ENCODE data around the gene POLD1.
"Not testable (repeated sequence)": the region's sequence is repeated elsewhere in the genome, so short reads cannot be mapped to it uniquely, and the experiment has no call there.

The POLD1 gene

GRCh38 chr19:50383852-50384684 lies at the start of gene POLD1:
POLD1 (plus strand) TSS chr19:50384347; CDS start chr19:50398852, 14,505 bp downstream.
- DNase-seq (ENCODE audit: low read depth), result peak; percentile 98

DNA sequence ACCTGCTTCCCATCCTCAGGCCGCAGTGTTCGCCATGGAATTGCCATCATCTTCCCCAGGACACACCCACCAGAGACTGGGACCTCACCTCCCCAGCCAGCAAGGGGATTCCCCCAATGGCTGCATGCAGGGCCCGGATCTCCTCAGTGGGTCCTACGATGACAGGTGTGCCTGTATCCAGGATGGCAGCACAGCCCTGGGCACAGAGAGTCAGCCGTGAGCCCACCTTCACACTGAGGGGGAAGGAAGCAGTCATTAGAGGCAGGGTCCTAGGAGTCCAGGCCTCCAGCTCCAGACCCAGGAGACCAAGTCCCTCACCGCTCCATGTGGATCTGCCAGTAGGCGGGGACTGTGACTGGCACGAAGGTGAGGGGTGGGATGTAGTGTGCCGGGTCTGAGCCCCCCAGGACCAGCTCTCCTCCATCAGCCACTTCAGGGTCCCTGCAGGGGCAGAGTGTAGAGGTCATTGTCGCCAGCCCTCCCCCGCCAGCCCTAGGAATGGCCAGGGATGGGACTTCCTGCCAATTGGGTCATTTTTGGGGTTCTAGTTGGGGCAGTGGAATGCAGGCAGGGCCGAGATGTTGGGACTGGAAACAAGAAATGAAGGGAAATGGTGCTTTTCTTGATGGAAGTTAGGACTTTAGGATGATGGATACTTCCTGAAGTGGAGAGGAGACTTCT lies 49.3 kb upstream of the POLD1 start:
- no peak for DNase-seq (ENCODE audit: low read depth)

DNA sequence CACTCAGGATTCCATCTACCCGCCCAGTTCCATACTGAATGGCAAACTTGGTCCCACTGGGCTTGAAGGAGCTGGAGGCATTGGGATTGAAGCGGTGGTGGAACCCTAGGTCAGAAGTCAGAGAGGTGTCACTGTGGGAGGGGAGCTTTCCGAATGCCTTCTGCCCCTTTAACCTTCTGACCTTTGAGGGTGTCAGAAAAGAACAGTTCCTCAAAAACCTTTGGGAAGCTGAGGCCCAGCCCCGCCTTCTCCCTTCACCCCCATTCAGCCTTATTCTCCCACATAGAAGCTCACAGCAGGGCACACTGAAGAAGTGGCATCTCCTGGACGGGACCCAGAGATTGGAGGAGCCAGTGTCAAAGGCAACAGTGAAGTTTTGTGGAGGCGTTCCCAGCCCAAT lies 47.1 kb upstream of the POLD1 start:
- not testable (repeated sequence) for DNase-seq (ENCODE audit: low read depth)

DNA sequence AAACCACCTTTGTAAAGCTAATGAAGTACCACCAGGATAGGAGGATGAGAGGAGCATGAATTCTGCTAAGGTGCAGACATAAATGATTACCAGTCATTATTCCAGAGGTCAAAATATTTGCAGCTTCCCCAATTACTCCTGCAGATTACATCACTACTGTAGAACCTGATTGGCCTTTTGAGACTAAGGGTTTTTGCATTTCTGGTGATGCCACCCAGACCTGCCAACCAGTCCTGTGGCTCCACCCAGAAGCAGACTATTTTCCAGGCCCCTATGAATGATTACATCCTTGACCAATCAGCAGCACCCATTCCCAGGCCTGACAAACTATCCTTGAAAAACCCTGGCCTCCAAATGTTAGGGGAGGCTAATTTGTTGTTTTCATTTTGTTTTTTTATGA lies 43.8 kb upstream of the POLD1 start:
- no peak for DNase-seq (ENCODE audit: low read depth)

DNA sequence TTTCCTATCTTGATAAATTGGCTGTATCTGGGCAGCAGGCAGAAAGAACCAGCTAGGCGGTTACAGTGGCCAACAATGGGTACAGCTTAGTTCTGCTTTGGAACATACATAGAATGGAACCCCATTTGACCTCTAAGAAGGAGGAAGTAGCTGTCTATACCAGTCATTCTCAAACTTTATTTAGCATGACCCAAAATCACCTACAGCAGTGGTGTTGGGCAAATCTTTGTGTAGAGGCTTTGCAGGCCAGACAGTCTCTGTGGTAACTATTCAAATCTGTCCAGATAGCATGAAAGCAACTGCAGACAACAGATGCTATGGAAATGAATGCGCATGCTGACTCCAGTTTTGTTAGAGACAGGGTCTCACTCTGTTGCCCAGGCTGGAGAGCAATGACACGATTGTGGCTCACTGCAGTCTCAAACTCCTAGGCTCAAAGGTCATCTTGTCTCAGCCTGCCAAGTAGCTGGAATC lies 43.0 kb upstream of the POLD1 start:
- no peak for DNase-seq (ENCODE audit: low read depth)

- no peak for DNase-seq (ENCODE audit: low read depth)
Observed at GRCh38 chr19:50344661-50345318, 39.4 kb upstream of the POLD1 start.

- DNase-seq (ENCODE audit: low read depth), result not testable (repeated sequence)
Observed at GRCh38 chr19:50347089-50347581, 37.0 kb upstream of the POLD1 start.

GRCh38 chr19:50349277-50350057 lies 34.7 kb upstream of the POLD1 start:
- no peak for DNase-seq (ENCODE audit: low read depth)

DNA sequence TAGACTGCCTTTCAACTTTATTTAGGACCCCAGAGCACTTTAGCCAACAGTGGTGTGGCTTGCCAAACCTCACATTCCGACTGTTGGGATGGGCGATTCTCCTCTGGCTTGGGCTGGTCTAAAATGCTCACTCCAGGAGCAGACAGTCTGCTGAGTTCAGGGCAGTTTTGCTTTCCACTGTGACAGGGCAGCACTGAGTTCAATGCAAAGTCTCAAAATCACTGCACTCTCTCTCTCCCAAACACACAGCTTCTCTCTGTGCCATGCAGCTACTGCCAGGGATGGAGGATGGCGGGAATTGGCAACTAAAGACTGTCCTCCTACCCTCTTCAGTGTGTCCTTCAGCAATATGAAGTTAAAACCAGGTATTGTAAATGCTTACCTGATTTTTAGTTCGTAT lies 31.9 kb upstream of the POLD1 start:
- DNase-seq (ENCODE audit: low read depth), result no peak

DNA sequence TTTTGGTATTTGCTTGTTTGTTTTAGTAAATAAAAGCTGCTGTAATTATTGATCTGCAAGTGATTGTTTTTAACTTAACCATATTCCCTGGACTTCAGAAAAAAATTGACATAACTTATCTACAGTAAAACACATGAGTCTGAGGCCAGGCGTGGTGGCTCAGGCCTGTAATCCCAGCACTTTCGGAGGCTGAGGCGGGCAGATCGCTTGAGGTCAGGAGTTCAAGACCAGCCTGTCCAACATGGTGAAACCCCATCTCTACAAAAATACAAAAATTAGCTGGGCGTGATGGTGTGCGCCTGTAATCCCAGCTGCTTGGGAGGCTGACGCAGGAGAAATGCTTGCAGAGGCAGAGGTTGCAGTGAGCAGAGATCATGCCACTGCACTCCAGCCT lies 30.7 kb upstream of the POLD1 start:
- not testable (repeated sequence) for DNase-seq (ENCODE audit: low read depth)

DNA sequence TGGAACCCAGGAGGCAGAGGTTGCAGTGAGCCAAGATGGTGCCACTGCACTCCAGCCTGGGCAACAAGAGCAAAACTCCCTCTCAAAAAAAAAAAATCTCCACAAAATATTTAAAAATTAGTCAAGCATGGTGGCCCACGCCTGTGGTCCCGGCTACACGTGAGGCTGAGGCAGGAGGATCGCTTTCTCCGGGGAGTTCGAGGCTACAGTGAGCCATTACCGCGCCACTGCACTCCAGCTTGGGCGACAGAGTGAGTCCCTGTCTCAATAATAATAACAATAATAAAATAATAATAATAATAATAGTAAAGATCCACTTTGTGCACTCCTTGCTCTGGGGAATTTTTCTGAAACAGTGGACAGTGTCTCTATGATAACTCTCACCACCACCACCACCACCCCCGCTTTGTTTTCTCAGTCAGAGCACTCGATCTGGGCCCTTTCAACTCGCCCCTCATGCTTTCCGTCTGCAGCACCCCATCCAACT lies 27.4 kb upstream of the POLD1 start:
- no peak for DNase-seq (ENCODE audit: low read depth)

- peak; percentile 50 for DNase-seq (ENCODE audit: low read depth)
Observed at GRCh38 chr19:50357178-50358100, 26.7 kb upstream of the POLD1 start.

DNA sequence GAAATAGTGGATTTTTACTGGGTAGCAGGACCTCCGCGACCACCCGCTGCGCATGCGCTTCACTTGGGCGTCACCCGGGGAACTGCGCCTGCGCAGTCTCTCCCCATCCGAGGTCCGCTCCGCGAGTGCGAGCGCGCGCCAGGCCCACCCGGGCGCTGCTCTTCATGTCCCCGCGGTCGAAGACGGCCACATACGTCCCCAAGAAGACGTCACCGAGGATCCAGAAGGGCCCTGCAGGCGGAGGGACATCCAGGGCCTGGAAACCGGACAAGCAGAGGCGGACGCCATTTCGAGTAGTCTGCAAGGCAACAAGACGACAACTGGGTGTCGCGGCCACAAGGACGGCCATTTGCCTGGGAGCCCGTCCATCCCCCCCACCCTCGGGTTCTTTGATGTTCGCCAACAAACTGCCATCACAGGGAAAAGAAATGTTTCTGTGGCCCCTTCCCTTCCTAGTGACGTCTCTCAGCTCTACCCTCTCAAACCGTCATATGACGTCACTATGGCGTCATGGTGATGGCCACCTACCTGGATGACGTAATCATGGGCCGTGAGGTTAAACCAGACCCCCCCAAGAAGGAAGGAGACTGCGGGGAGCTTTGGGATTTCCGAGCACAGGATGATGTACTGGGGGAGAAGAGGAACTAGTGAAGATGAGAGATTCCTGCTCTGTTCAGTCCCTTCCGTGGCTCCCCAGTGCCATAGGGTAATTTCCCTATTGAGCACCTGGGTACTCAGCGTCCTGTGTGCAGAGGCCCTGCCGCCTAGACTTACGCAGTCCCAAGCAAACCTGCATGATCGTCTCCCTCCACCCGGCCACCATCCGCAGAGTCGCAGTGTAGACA lies 25.4 kb upstream of the POLD1 start:
- DNase-seq (ENCODE audit: low read depth), result no peak

DNA sequence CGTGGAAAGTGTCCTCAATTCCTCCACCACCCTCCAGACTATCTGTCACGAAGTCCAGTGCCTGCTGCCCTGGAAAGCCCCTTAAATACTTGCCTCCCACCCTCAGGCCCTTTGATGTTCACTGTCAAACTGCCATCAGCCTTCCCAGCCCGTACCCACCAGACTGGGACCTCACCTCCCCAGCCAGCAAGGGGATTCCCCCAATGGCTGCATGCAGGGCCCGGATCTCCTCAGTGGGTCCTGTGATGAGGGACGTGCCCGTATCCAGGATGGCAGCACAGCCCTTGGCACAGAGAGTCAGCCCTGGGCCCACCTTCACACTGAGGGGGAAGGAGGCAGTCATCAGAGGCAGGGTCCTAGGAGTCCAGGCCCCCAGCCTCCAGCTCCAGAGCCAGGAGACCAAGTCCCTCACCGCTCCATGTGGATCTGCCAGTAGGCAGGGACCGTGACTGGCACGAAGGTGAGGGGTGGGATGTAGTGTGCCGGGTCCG lies 24.8 kb upstream of the POLD1 start:
- no peak for DNase-seq (ENCODE audit: low read depth)

DNA sequence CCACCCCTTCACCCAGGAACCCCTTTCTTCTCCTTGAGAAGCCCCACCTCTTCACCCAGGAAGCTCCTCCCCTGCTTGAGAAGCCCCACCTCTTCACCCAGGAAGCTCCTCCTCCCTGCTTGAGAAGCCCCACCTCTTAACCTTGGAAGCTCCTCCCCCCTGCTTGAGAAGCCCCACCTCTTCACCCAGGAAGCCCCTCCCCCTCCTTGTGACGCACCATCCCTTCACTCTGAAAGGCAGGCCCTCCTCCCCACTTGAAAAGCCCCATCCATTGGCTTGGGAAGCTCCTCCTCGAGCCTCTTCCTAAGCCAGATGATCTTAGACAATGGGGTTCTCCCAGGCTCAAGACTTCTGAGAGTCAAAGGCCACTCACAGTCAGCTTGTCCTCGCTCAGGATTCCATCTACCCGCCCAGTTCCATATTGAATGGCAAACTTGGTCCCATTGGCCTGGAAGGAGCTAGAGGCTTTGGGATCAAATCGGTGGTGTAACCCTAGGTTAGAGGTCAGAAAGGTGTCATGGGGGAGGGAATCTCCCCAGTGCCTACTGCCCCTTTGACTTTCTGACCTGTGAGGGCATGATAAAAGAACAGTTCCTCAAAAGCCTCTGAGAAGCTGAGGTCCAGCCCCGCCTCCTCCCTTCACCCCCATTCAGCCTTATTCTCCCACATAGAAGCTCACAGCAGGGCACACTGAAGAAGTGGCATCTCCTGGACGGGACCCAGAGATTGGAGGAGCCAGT lies 22.7 kb upstream of the POLD1 start:
- DNase-seq (ENCODE audit: low read depth), result peak; percentile 14

DNA sequence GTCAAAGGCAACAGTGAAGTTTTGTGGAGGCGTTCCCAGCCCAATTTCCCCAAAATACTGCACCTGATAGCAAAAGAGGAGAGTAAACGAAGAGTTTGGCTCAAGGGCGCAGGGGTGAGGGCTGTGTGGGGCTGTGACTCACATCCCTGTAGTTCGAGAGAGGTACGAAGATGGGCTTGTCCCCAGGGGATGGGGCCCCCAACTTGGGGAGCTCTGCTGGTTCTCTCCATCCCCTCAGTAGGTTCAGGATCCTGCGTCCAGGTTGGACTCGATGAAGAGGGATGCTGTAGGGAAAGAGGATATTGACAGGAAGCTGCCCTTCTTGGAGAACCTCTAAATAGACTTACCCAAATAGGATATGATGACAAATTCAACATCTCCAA lies 22.1 kb upstream of the POLD1 start:
- no peak for DNase-seq (ENCODE audit: low read depth)

DNA sequence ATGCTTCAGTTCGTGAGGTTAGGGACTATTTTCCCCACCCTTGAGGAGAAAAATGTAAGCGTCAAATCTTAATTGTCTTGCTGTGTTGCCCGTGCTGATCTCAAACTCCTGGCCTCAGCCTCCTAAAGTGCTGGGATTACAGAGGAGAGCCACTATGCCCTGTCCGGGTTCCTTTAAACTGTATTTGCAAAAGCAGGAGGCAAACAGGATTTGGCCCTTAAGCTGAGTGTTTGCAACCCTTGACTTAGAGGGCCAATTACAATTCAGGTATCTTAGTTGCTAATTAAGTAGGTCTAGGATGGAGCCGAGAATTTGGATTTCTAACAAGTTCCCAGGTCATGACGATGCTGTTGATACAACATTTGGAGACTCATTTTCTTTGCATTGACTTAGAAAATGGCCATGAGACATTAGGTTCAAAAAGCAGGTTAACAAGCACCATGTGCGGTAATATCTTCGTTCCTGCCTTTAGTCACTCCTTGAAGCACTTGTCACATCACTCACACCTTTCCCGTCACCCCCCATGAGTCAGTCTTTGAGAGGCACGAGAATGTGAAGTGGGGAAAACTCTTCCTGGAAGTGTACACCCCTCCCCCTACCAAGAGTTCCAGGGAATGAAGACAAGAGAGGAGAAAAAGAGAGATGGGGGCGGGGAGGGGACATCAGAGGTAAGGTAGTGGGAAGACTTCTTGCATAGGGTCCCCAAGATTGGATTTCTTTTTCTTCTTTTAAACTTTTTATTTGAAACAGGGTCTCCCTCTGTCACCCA lies 21.3 kb upstream of the POLD1 start:
- no peak for DNase-seq (ENCODE audit: low read depth)
